Gastroesophageal sphincter (tissue), 4 donors: ENCODE results near the gene CUBN. TPM values are rescaled to one million over a fixed set of nuclear protein-coding genes. Genes with fewer than 3 reads are reported as not detected.

Experiments used
- ATAC-seq: fragments of 150-250 bp; one replicate; pipeline ENCODE4 v1.9.1; 2016; ENCODE audit warnings: mild to moderate bottlenecking, moderate library complexity
- H3K27ac ChIP-seq, 4 donors: fragments of 200-600 bp; sonication (generic) in 3 of 4; 1 replicate in 3 of 4; 2 replicates in 1 of 4; pipeline ENCODE4 v1.5.1; 2016 to 2019
- H3K27me3 ChIP-seq: fragments of 200-600 bp; sonication (generic); one replicate; pipeline ENCODE4 v1.5.1; 2019
- H3K36me3 ChIP-seq, 2 donors: fragments of 200-600 bp; sonication (generic); one replicate each; pipeline ENCODE4 v1.5.1; 2019; ENCODE audit warnings: control low read depth in 1 of 2
- H3K4me1 ChIP-seq, 3 donors: fragments of 200-600 bp; sonication (generic); 1 replicate in 2 of 3; 2 replicates in 1 of 3; pipeline ENCODE4 v1.5.1; 2016 to 2019; ENCODE audit warnings: control low read depth in 2 of 3
- H3K4me3 ChIP-seq, 2 donors: fragments of 200-600 bp; sonication (generic); one replicate each; pipeline ENCODE4 v1.5.1; 2019; ENCODE audit warnings: mild to moderate bottlenecking in 1 of 2, moderate library complexity in 1 of 2
- H3K9me3 ChIP-seq, 3 donors: fragments of 200-600 bp; sonication (generic); one replicate each; pipeline ENCODE4 v1.5.1; 2017 to 2019; ENCODE audit warnings: control low read depth in 2 of 3
- EP300 ChIP-seq: sonication (generic); formaldehyde crosslinking; IDR thresholded peaks from one replicate; pipeline ENCODE4 v1.6.1; 2017; ENCODE audit warnings: antibody characterized with exemption, mild to moderate bottlenecking
- POLR2A ChIP-seq, 2 donors: fragments of 450-650 bp; IDR thresholded peaks; one replicate each; pipeline ENCODE4 v1.6.1; 2017; ENCODE audit warnings: antibody characterized with exemption in 2 of 2, mild to moderate bottlenecking in 2 of 2, moderate library complexity in 1 of 2
- POLR2AphosphoS5 ChIP-seq: sonication (generic); formaldehyde crosslinking; IDR thresholded peaks from one replicate; pipeline ENCODE4 v1.6.1; 2017; ENCODE audit warnings: antibody characterized with exemption
- WGBS, 2 donors: methylation state at CpG; one replicate each; pipeline ENCODE4 v1.1.5; 2018; ENCODE audit warnings: low coverage in 1 of 2; 5-methylcytosine and 5-hydroxymethylcytosine counted together
- total RNA-seq, 4 donors: library from RNA; depleted of rRNA; stranded (reverse); fragments of >200 nt; gene quantifications; one replicate each; pipeline ENCODE4 v1.1.0, GENCODE V29; 2016
- TF ChIP-seq, protein P1 (sequence below), 4 experiments: fragments of 200-600 bp in 2 of 4; fragments of 450-650 bp in 2 of 4; sonication (generic) in 1 of 4; IDR thresholded peaks; one replicate each; pipeline ENCODE4 v1.5.1; 2017 to 2019; ENCODE audit warnings: antibody characterized with exemption in 4 of 4, mild to moderate bottlenecking in 2 of 4, moderate library complexity in 2 of 4

Gene CUBN
- total RNA-seq, 4 donors from 2014 or later: 0.37 to 2.8 (median 1.6) TPM

DNA sequence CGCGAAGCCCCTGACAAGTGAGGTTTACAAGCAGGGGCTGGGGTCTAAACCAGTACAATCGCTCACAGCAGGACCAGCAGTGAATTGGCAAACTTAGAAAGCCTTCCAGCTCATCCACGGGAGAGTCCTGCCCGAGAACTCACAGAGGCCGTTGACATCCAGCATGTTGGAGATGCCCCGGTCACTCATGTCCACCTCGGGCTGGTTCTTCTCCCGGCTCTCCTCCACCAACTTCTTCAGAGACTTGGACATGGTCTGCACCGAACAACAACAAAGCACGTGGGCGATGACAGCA is 312.8 kb downstream of the CUBN start:
- 0 to 20% methylated on average over 2 of the region's 12 CpGs for WGBS, 2 donors
- ATAC-seq: no peak
- Histone ChIP-seq H3K4me1 (peaks cover 4 to 51% (median 12%) of the 10 kb centered on the region in 3 donors), H3K27ac (peak overlapping the region; percentile 44 to 92 (median 86)), H3K4me3 (peak overlapping the region; percentile 79 to 80), H3K27me3 (no peaks in the 10 kb centered on the region), H3K36me3 (no peaks in the 10 kb centered on the region), H3K9me3 (peaks cover 0 to 2% (median 0%) of the 10 kb centered on the region in 3 donors)
- TF ChIP-seq EP300: no peak
- TF ChIP-seq POLR2A (IDR thresholded peaks at IDR 0.05): no peak
- TF ChIP-seq, protein P1, sequence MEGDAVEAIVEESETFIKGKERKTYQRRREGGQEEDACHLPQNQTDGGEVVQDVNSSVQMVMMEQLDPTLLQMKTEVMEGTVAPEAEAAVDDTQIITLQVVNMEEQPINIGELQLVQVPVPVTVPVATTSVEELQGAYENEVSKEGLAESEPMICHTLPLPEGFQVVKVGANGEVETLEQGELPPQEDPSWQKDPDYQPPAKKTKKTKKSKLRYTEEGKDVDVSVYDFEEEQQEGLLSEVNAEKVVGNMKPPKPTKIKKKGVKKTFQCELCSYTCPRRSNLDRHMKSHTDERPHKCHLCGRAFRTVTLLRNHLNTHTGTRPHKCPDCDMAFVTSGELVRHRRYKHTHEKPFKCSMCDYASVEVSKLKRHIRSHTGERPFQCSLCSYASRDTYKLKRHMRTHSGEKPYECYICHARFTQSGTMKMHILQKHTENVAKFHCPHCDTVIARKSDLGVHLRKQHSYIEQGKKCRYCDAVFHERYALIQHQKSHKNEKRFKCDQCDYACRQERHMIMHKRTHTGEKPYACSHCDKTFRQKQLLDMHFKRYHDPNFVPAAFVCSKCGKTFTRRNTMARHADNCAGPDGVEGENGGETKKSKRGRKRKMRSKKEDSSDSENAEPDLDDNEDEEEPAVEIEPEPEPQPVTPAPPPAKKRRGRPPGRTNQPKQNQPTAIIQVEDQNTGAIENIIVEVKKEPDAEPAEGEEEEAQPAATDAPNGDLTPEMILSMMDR (IDR thresholded peaks at IDR 0.05): no peak
- TF ChIP-seq POLR2AphosphoS5: no peak

DNA sequence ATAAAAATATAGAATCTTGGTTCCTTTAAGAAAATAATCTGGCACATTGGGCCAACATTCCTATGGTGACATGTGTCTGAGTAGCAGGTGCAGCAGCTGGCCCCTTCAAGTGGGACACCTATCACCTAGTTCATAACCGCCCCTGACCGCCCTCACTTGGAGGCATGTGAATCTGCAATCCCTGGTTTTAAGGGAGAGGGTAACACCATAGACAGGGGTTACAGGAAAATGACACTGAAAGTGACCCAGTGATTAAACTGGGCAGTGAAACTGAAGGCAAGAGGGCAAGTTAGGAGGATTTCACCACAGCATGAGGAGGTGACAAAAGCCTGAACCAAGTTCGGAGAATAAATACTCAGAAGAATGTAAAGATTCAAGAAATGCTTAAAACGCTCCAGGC is 313.4 kb downstream of the CUBN start:
- no peak for TF ChIP-seq POLR2AphosphoS5
- TF ChIP-seq EP300: no peak
- TF ChIP-seq, protein P1 (IDR thresholded peaks at IDR 0.05): no peak
- TF ChIP-seq POLR2A (IDR thresholded peaks at IDR 0.05): no peak

DNA sequence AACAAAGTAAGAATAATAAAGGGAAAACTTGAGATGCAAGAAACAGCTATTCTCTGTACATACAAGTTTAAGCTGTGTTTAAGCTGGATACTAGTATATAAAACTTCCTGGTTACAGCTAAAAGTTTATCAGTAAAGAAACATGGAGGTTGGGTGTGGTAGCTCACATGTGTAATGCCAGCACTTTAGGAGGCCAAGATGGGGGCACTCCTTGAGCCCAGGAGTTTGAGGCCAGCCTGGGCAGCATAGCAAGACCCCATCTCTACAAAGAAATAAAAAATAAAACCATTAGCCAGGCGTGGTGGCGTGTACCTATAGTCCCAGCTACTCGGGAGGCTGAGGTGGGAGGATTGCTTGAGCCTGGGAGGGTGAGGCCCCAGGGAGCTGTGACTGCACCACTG is 315.6 kb downstream of the CUBN start:
- Histone ChIP-seq H3K27ac (no peak overlapping the region), H3K4me3 (no peak overlapping the region), H3K9me3 (no peaks in the 10 kb centered on the region), H3K36me3 (no peaks in the 10 kb centered on the region), H3K4me1 (peaks cover 4 to 56% (median 12%) of the 10 kb centered on the region in 3 donors), H3K27me3 (no peaks in the 10 kb centered on the region)
- 100% methylated on average over 1 to 2 of the region's 3 CpGs for WGBS, 2 donors
- TF ChIP-seq POLR2A (IDR thresholded peaks at IDR 0.05): no peak
- TF ChIP-seq, protein P1 (IDR thresholded peaks at IDR 0.05): no peak
- no peak for ATAC-seq

More for the DNA sequence above, 313.4 kb downstream of the CUBN start:
- ATAC-seq: no peak
- H3K36me3 ChIP-seq: no peaks in the 10 kb centered on the region
- H3K9me3 ChIP-seq: no peaks in the 10 kb centered on the region
- peak overlapping the region; percentile 79 to 80 for H3K4me3 ChIP-seq
- no peaks in the 10 kb centered on the region for H3K27me3 ChIP-seq
- 0 to 50% methylated on average over 1 to 4 of the region's 4 CpGs for WGBS, 2 donors
- peaks cover 4 to 56% (median 12%) of the 10 kb centered on the region in 3 donors for H3K4me1 ChIP-seq
- H3K27ac ChIP-seq: peak overlapping the region in 3 of 4 donors; percentile 84 to 92 (median 88)

DNA sequence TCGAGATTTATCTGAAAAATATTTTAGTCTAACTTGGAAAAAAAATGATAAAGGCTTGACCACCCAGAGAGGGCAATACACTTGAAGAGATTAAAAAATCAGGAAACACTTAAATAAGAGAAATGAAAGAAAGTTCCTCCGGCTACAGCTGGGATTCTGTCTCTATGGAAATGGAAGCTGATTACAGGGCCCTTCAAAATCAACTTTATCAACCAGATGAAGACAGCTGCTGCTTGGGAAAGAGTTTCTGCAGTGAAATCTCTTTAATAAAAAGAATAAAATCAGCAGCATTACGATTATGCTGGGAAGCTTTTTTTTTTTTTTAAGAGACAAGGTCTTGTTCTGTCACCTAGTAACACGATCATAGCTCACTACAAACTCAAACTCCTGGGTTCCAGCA is 316.9 kb downstream of the CUBN start:
- WGBS, 2 donors: 43 to 48% methylated on average over 2 to 4 of the region's 4 CpGs
- Histone ChIP-seq H3K4me1 (peaks cover 4 to 48% (median 12%) of the 10 kb centered on the region in 3 donors), H3K4me3 (no peak overlapping the region), H3K36me3 (no peaks in the 10 kb centered on the region), H3K27ac (no peak overlapping the region), H3K9me3 (no peaks in the 10 kb centered on the region), H3K27me3 (no peaks in the 10 kb centered on the region)
- TF ChIP-seq, protein P1 (IDR thresholded peaks at IDR 0.05): no peak
- TF ChIP-seq EP300 (no peak), POLR2AphosphoS5 (no peak), POLR2A (IDR thresholded peaks at IDR 0.05) (no peak)
- ATAC-seq: no peak

DNA sequence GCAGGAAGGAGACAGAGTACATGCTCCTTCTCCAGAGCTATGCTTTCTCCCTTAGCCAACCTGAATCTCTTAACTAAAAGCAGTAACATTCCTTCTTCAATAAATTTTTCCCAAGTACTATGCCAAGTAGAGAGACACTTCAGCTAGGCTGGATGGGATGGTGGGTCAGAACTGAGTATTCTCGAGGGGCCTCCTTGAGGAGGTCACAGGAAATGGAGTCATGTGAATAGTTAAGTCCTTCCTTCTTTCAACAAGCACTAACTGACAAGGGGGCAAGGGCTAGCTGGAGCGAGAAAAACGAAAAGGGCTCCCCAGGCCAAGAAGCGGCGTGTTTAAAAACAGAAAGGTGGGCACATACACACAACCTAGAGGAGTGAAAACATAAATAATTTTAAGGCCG is 317.8 kb downstream of the CUBN start:
- WGBS, 2 donors: 90 to 93% methylated on average over 3 to 5 of the region's 6 CpGs
- no peak for ATAC-seq
- H3K4me1 ChIP-seq: peaks cover 4 to 46% (median 12%) of the 10 kb centered on the region in 3 donors
- TF ChIP-seq EP300 (no peak), POLR2A (IDR thresholded peaks at IDR 0.05) (no peak), POLR2AphosphoS5 (no peak)
- TF ChIP-seq, protein P1 (IDR thresholded peaks at IDR 0.05): no peak
- no peaks in the 10 kb centered on the region for H3K27me3 ChIP-seq
- H3K4me3 ChIP-seq: no peak overlapping the region
- H3K9me3 ChIP-seq: no peaks in the 10 kb centered on the region
- H3K36me3 ChIP-seq: no peaks in the 10 kb centered on the region
- no peak overlapping the region for H3K27ac ChIP-seq
